ENCODE results near the gene TRIP13. TPM values are rescaled to one million over a fixed set of nuclear protein-coding genes. Genes with fewer than 3 reads are reported as not detected.

TRIP13 gene
- total and polyA plus RNA-seq, 4 donors, result 2.7 to 6.2 (median 3.2) TPM

DNA sequence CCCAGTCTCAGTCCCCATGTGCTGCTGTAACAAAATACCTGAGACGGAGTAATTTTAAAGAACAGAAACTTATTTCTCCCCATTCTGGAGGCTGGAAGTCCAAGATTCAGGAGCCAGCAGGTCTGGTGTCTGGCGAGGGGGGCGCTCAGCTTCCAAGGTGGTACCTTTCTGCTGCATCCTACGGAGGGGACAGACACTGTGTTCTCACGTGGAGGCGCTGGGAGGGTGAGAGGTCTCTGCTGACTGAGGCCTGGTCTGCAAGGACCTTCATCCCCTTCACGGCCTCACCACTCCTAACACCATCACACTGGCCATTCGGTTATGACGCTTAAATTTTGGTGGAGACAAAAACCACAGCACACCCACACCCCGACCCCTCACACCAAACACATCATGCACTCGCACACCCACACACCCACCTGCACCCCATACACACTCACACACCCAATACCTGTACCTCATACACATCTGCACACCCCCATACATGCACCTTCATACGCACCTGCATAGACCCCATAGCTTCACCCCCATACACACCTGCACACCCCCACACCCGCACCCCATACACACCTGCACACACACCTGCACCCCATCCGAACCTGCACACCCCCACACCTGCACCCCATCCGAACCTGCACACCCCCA is 32.1 kb upstream of the TRIP13 start:
- peaks cover 2 to 31% (median 11%) of the 10 kb centered on the region in 4 donors for H3K36me3 ChIP-seq (ENCODE audit: control insufficient read depth in 4 of 4, insufficient read depth in 4 of 4, low read length in 4 of 4)
- ATAC-seq (ENCODE audit: insufficient read depth, low FRiP score), result no peak
- no peak overlapping the region for H3K4me3 ChIP-seq
- H3K27ac ChIP-seq (ENCODE audit: low read depth in 1 of 2, low read length in 1 of 2), result no peak overlapping the region
- H3K9me3 ChIP-seq (ENCODE audit: control insufficient read depth in 4 of 4, insufficient read depth in 3 of 4, low read length in 3 of 4), result no peaks in the 10 kb centered on the region
- WGBS, 2 donors, result 93 to 94% methylated on average over 15 of the region's 15 CpGs
- H3K4me1 ChIP-seq (ENCODE audit: control insufficient read depth in 5 of 5, insufficient read depth in 5 of 5, low read length in 5 of 5), result peaks cover 0 to 6% (median 0%) of the 10 kb centered on the region in 5 donors
- TF ChIP-seq, protein P1, sequence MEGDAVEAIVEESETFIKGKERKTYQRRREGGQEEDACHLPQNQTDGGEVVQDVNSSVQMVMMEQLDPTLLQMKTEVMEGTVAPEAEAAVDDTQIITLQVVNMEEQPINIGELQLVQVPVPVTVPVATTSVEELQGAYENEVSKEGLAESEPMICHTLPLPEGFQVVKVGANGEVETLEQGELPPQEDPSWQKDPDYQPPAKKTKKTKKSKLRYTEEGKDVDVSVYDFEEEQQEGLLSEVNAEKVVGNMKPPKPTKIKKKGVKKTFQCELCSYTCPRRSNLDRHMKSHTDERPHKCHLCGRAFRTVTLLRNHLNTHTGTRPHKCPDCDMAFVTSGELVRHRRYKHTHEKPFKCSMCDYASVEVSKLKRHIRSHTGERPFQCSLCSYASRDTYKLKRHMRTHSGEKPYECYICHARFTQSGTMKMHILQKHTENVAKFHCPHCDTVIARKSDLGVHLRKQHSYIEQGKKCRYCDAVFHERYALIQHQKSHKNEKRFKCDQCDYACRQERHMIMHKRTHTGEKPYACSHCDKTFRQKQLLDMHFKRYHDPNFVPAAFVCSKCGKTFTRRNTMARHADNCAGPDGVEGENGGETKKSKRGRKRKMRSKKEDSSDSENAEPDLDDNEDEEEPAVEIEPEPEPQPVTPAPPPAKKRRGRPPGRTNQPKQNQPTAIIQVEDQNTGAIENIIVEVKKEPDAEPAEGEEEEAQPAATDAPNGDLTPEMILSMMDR (IDR thresholded peaks at IDR 0.05; ENCODE audit: control extremely low read depth, extremely low read depth), result no peak
- H3K27me3 ChIP-seq (ENCODE audit: control insufficient read depth in 3 of 3, insufficient read depth in 3 of 3, low read length in 2 of 3), result no peaks in the 10 kb centered on the region
- DNase-seq, result no peak
- H3K9ac ChIP-seq (ENCODE audit: insufficient read depth in 1 of 2, low read length in 2 of 2), result no peak overlapping the region

DNA sequence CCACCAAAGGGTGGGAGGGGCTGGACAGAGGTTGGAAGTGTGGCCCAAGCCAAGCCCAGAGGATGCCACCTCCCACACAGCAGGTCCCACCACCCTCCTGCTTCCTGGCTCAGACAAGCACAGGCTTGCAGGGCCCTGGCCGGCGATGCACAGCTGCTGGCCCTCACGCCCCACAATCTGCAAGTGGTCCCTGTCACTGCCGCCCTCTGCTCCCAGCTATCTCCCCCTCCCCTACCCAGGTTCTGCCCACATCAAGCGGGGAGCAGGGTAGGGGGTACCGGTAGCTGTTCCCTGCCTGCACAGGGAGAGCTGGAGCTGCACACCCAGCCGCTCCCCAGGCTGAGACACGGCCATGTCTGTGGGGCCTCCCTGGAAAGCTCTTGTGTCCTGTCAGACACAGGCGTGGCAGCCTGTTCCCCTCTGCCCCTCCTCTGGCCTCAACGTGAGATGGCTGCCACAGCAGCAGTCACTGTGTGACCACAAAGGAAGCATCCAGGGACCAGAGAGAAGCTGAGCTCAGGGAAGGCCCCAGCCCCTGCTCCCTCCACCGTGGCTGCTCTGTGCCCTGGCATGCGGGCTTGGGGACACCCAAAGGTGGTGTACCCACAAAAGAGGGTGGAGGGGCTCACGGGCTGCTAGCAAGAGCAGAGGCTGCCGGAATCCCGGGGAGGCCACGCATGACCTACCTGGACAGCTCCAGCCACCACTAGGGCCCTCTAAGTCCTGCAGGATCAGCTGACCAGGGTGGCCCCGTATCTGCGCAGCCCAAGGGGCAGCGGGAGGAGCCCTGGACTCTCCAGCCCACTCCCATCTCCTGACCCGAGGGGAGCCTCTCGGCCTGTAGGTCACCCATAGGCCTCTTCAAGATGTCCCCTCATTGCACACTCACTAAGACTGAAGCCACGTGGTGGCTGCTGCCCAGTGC is 31.0 kb upstream of the TRIP13 start:
- DNase-seq (no peak), ATAC-seq (ENCODE audit: insufficient read depth, low FRiP score) (no peak)
- Histone ChIP-seq H3K36me3 (ENCODE audit: control insufficient read depth in 4 of 4, insufficient read depth in 4 of 4, low read length in 4 of 4) (peaks cover 5 to 36% (median 18%) of the 10 kb centered on the region in 4 donors), H3K27ac (ENCODE audit: low read depth in 1 of 2, low read length in 1 of 2) (no peak overlapping the region), H3K27me3 (ENCODE audit: control insufficient read depth in 3 of 3, insufficient read depth in 3 of 3, low read length in 2 of 3) (no peaks in the 10 kb centered on the region), H3K4me1 (ENCODE audit: control insufficient read depth in 5 of 5, insufficient read depth in 5 of 5, low read length in 5 of 5) (peaks cover 0 to 6% (median 0%) of the 10 kb centered on the region in 5 donors), H3K9me3 (ENCODE audit: control insufficient read depth in 4 of 4, insufficient read depth in 3 of 4, low read length in 3 of 4) (no peaks in the 10 kb centered on the region), H3K4me3 (no peak overlapping the region), H3K9ac (ENCODE audit: insufficient read depth in 1 of 2, low read length in 2 of 2) (no peak overlapping the region)
- 83 to 86% methylated on average over 22 of the region's 22 CpGs for WGBS, 2 donors
- TF ChIP-seq, protein P1 (IDR thresholded peaks at IDR 0.05; ENCODE audit: control extremely low read depth, extremely low read depth), result no peak

DNA sequence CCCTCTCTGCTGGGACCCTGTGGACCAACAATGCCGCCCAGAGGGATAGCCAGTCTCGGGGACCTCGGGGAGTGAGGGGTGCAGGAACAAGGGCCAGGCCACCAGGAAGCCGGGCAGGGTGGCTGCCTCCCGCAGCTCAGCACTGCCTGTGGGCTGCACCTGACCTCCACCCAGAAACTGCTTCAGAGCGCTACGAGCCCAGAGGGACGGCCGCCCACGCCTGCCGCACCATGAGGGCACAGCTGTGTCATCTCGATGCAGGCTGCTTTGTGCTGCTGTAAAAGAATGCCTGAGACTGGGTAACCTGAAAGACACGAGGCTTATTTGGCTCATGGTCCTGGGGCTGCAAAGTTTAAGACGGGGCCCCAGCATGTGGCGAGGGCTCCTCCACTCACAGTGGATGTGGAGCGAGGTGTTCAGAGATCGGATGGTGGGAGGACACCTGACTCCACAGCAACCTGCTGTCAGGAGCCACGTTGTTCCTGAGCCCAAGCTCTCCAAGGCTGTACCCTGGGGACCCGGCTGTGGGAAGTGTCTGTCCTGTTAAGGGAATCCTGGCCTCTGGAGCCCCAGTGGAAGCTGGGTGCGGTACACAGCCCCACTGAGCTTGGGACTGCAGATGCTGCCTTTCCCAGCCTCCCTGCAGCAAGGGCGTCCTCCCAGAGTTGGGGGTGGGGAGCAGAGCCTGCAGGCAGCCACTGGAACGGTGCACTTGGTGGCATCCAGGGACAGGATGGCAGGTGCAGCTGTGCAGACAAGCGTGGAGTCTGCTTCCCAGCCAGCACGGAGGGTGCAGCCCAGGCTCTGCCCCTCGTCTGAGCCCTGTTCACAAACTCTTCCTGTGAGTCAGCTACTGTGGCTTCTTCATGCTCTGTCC is 30.1 kb upstream of the TRIP13 start:
- TF ChIP-seq, protein P1 (IDR thresholded peaks at IDR 0.05; ENCODE audit: control extremely low read depth, extremely low read depth), result no peak
- no peak overlapping the region for H3K27ac ChIP-seq (ENCODE audit: low read depth in 1 of 2, low read length in 1 of 2)
- no peaks in the 10 kb centered on the region for H3K27me3 ChIP-seq (ENCODE audit: control insufficient read depth in 3 of 3, insufficient read depth in 3 of 3, low read length in 2 of 3)
- H3K4me3 ChIP-seq, result no peak overlapping the region
- no peak overlapping the region for H3K9ac ChIP-seq (ENCODE audit: insufficient read depth in 1 of 2, low read length in 2 of 2)
- H3K9me3 ChIP-seq (ENCODE audit: control insufficient read depth in 4 of 4, insufficient read depth in 3 of 4, low read length in 3 of 4), result peaks cover 0 to 3% (median 0%) of the 10 kb centered on the region in 4 donors
- WGBS, 2 donors, result 86 to 90% methylated on average over 25 of the region's 25 CpGs
- peaks cover 0 to 6% (median 0%) of the 10 kb centered on the region in 5 donors for H3K4me1 ChIP-seq (ENCODE audit: control insufficient read depth in 5 of 5, insufficient read depth in 5 of 5, low read length in 5 of 5)
- DNase-seq, result no peak
- no peak for ATAC-seq (ENCODE audit: insufficient read depth, low FRiP score)
- peaks cover 10 to 43% (median 26%) of the 10 kb centered on the region in 4 donors for H3K36me3 ChIP-seq (ENCODE audit: control insufficient read depth in 4 of 4, insufficient read depth in 4 of 4, low read length in 4 of 4)
